TTC549 (cell line): ENCODE results near the gene RGS9.
"Not testable (repeated sequence)": the region's sequence is repeated elsewhere in the genome, so short reads cannot be mapped to it uniquely, and the experiment has no call there.

ENCODE experiments used
- FAIRE-seq: peaks from 2 replicates; lab custom pipeline; 2012; peaks lifted over from hg19 to GRCh38; lab: Jason Lieb, UNC

RGS9 gene

DNA sequence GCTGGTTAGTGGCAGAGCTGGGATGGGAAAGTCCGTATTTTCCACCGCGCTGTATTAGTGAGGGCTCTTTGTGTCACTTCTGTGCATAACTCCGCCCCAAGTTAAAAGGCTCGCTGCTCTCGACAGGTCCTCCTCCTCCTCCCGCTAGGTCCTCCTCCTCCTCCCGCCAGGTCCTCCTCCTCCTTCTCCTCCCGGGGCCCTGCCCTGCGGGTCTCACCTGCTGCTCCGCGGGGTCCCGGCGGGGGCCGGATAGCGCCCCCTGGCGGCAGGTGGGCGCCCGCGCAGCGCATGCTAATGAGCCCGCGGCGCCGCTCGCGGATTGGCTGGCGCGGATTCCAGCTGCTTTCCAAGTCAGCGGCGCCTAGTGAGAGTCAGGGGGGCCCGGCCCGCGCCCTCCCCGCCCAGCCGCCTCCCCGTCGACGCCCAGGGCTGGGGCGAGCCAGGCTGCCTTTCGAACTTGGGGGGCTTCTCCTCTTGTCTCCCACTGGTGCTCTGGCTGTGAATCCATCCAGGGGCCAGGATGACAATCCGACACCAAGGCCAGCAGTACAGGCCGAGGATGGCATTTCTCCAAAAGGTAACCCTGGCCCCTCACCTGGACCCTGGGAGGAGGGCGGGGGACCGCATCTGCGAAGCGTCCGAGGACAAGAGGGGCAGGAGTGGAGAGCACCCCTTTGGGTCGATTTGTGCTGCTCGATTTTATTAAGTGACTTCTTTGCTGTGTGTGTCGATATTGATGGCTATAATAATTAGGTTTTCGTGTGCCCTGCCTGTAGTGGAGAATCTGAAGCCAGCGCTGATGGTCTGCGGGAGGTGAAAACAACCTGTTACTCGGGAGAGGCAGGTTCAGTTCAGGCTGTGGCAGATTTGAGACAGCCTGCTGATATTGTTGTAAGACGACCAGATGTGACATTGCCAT is at the start of gene RGS9:
RGS9 (plus strand) TSS at position 350 of the 919 bp plus-strand sequence; CDS start at position 521, 171 bp downstream.
- no peak for FAIRE-seq

DNA sequence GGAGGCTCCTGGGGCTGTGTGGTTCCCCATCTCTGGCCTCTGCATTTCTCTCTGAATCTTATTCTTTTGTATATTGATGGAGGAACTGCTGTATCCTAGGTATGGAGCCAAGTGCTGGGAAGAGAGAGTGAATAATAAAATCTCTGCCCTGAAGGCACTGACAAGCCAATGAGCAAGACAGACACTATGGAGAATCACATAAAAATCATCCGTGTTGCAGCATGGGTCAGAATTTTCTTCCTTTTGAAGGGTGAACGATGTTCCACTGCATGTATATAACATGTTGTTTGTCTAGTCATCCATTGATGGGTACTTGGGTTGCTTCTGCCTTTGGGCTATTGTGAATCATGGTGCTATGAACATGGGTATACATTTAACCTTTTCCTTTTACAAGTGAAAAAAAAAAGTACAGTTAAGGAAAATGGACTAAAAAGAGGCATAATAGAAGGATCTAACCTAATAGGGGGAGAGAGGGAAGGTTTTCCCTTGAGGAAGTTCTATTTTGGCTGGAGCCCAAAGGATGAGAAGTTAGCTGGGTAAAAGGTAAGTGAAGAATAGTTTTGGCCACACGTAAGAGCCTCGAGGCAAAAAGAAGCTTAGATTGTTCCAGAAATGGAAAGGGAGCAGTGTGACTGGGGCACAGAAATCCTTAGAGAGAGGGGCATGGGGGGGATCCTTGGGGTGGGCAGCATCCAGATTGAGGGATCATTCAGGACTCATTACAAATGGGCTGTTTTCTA is 48.4 kb upstream of the RGS9 start:
- no peak for FAIRE-seq

DNA sequence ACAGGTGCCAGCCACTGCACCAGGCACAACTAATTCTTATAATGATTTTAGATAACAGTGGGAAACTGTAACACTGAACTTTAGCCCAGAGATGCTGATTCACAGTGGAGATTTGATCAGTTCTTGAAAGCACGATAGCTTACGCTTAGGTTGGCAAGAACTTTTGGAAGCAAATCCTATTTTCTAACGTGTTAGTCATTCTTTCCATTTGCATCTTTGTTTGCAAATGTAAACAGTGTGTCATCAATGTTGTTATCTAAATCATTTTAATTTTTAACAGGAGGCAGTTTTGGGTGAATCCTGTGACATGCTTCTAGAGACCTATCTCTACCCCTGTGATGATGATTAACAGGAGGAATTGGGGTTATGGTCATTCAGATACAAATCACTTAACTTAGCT is 44.9 kb upstream of the RGS9 start:
- FAIRE-seq: no peak

DNA sequence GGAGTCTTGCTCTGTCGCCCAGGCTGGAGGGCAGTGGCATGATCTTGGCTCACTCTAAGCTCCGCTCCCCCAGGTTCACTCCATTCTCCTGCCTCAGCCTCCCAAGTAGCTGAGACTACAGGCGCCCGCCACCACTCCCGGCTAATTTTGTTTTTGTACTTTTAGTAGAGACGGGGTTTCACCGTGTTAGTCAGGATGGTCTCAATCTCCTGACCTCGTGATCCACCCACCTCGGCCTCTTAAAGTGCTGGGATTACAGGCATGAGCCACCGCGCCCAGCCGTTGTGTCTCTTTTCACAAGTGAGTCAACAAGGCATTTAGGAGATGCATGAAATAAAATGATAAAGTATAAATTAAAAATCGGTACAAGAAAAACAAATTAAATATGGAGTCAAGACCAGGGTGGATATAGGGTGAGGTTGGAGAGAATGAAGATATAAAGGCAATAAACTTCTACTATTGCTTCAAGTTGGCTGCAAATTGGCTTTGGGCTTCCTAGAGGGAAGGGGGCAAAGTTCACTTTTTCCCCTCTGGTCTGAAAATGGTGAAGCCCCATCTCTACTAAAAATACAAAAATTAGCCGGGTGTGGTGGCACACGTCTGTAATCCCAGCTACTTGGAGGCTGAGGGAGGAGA is 44.3 kb upstream of the RGS9 start:
- not testable (repeated sequence) for FAIRE-seq

DNA sequence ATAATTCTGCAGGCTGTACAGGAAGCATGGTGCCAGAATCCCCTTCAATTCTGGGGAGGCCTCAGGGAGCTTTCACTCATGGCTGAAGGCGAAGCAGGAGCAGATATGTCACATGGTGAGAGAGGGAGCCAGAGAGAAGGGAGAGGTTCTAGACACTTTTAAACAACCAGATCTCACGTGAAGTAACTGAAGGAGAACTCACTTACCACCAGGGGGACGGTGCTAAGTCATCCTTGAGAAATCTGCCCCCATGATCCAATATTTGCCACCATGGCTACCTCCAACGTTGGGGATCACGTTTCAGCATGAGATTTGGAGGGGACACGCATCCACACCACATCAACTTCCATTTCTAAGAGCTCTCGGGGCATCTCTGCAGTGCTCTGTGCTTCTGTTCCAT is 43.2 kb upstream of the RGS9 start:
- FAIRE-seq: no peak

DNA sequence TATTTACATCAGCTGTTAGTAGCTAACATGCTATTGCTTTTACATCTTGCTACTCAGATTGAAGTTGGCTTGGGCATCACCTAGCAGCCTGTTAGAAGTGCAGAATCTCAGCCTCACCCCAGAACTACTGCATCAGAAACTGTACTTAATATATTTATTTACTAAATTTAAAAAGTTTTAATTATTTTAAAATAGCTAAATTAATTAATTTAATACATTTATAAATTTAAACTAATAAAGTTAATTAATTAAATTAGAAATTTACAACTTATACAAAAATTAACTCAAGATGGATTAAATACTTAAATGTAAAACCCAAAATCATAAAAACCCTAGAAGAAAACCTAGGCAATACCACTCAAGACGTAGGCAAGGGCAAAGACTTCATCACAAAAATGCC is 41.7 kb upstream of the RGS9 start:
- FAIRE-seq: no peak

DNA sequence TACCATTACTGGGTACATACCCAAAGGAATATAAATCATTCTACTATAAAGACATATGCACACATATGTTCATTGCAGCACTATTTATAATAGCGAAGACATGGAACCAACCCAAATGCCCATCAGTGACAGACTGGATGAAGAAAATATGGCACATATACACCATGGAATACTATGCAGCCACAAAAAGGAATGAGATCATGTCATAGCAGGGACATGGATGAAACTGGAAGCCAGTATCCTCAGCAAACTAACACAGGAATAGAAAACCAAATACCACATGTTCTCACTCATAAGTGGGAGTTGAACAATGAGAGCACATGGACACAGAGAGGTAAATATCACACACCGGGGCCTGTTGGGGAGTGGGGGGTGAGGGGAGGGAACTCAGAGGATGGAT is 40.8 kb upstream of the RGS9 start:
- FAIRE-seq: not testable (repeated sequence)

DNA sequence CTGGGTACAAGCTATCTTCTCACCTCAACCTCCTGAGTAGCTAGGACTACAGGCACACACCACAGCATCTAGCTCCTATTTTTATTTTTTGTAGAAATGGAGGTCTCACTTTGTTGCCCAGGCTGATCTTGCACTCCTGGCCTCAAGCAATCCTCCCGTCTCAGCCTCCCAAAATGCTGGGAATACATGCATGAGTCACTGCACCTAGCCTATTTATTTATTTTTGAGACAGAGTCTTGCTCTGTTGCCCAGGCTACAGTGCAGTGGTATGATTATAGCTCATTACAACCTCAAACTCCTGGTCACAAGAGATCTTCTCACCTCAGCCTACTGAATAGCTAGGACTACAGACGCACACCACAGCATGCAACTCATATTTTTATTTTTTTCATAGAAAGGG is 40.1 kb upstream of the RGS9 start:
- no peak for FAIRE-seq

DNA sequence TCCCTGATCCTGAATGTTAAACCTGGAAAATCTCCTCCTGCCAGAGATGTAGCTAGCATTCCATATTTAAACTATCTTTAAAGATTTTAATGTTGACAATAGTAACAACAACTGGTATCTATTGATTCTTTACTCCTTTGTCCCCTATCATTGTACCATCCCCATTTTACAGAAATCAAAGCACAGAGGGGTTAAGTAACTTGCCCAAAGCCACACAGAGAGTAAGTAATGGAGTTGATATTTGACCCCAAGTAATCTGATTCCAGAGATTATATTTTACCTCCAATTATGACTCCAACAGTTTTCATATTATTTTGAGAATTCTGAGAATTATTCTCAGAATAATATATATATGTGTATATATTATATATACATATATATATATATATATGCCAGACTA is 37.7 kb upstream of the RGS9 start:
- no peak for FAIRE-seq

DNA sequence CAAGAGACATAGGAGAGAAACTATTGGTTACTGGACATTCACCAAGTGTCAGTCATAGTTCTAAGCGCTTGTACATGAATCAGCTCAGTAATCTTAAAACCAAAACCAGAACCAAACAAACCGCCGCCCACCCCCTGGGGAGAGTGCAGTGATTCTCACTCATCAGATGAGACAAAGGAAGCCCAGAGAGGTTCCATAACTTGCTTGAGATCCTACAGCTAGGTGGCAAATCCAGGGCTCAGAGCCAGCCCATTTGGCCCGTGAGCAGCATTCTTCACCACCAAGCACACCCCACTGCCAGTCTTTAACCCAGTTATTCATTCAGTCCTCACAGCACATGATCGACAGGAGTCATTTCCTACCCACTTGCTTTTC is 37.2 kb upstream of the RGS9 start:
- no peak for FAIRE-seq

DNA sequence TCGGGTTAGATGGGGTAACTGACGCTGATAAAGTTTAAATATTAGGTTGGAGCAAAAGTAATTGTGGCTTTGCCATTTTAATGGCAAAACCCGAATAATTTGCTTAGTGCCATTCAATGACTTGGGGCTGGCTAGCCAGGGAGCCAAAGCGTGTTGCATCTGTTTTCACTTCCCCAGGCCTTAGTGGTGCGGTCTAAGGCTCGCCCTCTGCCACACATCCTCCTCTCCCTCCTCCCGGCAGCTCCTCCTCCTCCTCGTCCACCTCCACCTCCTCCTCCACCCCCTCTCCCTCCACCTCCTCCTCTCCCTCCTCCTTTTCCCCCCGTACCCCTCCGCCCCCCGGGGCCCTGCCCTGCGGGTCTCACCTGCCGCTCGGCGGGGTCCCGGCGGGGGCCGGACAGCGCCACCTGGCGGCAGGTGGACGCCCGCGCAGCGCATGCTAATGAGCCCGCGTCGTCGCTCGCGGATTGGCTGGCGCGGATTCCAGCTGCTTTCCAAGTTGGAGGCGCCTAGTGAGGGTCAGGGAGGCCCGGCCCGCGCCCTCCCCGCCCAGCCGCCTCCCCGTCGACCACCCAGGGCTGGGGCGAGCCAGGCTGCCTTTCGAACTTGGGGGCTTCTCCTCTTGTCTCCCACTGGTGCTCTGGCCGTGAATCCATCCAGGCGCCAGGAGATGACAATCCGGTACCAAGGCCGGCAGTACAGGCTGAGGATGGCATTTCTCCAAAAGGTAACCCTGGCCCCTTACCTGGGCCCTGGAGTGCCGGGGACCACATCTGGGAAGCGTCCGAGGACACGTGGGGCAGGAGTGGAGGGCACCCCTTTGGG is 36.6 kb upstream of the RGS9 start:
- no peak for FAIRE-seq

DNA sequence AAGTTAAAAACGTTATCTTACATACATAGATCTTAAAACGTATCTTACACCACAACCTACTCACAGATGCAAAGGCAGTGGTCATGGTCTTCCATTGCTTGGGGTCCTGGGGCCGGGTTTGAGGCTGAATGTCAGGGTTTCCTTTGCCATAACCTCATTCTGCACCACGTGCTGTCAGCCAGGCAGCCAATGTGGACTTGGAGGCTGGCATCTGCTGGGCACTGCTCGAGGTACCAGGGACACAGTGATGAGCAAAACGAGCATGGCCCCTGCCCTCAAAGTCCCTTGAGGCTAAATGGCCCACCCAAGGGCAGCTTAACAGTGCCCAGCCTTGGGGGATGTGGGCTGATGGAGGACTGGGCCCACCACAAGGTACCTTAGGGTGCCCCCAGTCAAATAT is 35.8 kb upstream of the RGS9 start:
- no peak for FAIRE-seq

DNA sequence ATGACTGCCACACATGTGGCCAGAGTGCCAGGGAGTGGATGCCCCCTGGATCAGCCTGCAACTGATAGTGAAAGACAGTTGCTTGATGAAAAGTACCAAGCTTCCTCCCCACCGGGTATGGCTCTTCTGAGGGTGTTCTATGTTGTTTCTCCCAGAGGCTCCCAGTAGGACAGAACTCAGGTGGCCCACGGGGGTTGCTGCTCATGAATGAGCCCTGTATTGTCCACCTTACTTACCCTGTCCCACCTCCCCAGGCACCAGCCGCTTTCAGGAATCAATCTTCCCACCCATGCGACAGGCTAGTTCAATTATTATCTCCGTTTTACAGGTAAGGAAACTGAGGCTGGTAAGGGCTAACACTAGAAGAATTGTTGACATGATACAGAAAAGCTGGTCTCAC is 34.9 kb upstream of the RGS9 start:
- no peak for FAIRE-seq

DNA sequence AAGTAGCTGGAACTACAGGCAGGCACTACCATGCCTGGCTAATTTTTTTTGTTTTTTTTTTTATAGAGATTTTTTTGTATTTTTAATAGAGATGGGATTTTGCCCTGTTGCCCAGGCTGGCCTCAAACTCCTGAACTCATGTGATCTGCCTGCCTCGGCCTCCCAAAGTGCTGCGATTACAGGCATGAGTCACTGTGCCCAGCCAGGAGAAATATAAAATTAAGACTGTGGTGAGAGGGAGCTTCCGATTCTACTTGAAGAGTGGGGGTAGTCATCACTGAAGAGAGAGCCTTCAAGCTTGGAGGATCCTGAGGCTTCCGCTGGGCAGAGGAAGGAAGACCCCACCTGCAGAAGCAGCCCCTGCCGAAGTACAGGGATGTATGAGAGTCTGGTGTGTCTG is 34.4 kb upstream of the RGS9 start:
- no peak for FAIRE-seq

DNA sequence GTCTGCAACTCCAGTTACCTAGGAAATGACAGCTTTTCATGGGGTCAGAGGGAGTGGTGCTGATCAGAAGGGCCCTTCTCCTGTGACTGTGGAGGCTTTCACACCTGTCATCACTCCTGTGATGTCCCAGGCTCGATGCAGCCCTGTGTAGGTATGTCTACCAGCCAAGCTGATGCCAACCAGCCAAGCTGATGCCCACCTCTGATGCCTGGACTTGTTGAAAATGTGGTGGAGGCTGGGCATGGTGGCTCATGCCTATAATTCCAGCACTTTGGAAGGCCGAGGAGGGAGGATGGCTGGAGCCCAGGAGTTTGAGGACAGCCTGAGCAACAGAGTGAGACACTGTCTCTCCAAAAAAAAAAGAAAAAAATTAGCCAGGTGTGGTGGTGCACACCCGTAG is 33.7 kb upstream of the RGS9 start:
- no peak for FAIRE-seq

DNA sequence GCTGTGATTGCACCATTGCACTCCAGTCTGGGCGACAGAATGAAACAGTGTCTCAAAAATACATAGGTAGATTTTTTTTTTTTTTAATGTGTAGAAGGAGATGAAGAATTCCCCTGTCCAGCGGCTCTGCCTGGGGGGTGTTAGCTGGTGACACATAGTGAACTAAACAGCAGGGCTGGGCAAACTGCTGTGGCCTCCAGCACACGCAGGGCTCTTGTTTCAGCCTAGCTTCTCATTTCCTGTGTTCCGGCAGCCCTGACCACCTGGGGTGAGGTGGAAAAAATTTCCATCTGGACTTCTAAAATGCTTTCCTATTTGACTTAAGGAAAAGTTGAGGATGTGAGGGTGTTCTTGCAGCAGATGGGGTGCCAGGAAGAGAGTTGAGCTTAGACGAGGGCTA is 33.3 kb upstream of the RGS9 start:
- FAIRE-seq: no peak

DNA sequence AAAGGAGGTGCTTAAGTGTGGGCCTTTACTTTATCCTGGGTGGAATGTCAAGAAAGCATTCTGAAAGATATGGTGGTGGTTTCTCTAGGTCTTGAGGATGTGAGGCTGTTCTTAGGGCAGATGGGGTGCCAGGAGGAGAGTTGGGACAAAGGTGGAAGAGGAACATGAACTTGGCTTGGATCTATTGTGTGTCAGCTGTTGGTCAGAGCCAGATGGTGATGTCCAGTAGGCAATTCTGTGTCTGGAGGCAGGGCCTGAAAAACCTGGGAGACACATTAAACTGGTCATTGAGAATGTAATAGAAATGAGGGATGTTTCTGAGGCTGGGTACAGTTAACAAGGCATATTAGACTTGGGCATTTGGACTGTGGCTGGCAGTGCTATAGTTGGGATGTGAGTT is 32.6 kb upstream of the RGS9 start:
- no peak for FAIRE-seq

DNA sequence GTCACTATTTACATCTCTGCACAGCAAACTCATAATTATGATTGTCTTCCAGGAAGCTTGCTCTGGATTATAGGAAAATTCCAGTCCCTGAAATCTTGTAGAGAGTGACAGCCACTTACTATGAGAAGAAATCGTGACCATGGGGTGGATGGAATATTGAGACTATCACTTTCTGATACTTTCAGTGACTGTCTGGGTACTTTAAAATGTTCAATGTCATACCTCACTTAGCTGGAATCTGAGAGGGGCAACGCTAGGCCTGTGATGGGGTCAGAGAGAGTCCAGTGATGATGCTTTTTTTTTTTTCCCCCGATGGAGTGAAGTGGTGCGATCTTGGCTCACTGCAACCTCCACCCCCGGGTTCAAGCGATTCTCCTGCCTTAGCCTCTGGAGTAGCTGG is 32.2 kb upstream of the RGS9 start:
- no peak for FAIRE-seq

DNA sequence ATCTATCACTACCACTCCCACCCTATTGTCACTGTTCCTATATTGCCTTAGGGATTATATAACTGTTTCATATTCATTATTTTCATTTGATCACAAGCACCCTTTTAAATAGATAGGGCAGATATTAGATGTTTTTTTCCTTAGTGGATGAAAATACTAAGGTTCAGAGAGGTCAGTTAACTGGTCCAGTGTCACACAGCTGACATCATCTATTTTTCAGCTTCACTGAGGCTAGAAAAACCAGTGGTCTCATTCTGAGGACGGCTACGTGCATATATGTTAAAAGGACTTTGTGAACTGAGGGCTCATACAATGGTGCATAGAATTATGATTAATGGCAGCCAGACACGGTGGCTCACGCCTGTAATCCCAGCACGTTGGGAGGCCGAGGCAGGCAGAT is 29.0 kb upstream of the RGS9 start:
- FAIRE-seq: no peak

DNA sequence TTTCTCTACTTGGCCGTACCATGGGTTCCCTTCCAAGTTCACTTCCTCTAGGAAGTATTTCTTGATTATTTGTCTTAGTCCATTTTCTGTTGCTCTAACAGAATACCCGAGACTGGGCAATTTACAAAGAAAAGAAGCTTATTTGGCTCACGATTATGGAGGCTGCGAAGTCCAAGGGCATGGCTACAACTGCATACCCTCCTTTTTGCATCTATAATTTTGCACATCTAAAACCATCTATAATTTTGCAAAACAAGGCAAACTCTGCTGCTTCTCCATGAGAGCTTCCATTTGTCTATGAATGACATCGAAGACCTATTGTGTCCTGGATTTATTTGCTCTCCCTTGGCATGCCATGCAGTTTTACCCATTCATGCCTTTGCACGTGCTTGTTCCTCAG is 27.6 kb upstream of the RGS9 start:
- no peak for FAIRE-seq

DNA sequence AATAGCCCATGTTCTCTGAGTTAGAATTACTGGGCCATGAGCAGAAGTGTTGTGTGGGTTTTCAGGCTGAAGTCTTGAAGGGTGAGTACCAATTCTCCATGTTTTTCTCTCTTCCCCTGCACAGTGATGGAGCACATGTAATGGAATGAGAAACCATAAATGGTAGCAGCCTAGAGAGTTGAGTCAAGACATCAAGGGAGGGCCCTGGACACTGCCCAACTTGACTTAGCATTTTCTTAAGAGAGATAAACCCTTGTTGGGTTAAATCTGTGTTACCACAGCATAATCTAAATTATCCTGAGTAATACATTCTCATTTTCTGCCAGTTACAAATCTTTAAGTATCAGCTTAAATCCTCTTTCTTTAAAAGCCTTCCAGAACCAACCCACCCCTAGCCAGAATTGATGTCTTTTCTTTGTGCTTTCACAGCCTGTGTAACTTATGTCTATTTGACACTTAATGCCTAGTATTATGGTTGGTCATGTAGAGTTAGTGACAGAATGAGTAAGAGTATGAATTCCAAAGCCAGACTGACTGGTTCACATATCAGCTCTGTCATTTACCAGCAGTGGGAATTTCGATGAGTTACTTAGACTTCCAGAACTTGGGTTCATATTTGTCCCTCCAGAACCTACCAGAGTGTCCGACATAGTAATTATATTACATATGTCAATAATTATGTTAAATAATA is 27.0 kb upstream of the RGS9 start:
- FAIRE-seq: no peak

DNA sequence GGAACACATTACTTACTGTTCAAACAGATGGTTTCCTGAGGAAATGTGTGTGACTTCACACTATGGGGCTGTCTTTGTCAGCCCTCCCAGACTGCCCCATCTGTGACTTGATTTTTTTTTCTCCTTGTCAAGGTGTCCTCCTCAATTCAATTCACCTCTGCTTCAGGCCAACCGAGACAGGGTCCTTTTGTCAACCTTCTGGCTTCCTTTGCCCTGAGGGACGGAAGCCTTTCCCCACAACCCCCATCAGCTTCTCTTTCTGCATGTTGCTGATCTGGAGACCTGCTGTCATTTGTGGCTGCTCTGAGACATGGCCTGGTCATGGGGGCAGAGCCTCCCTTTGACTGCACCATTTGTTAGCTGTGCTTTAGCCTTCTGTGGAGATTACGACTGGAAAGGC is 21.3 kb upstream of the RGS9 start:
- FAIRE-seq: no peak
